Measurements from ENCODE around the gene SLC16A5. TPM values are rescaled to one million over a fixed set of nuclear protein-coding genes. Genes with fewer than 3 reads are reported as not detected.

SLC16A5 gene
- polyA plus RNA-seq, 3 donors, result 26.1 to 99.4 (median 27.0) TPM

DNA sequence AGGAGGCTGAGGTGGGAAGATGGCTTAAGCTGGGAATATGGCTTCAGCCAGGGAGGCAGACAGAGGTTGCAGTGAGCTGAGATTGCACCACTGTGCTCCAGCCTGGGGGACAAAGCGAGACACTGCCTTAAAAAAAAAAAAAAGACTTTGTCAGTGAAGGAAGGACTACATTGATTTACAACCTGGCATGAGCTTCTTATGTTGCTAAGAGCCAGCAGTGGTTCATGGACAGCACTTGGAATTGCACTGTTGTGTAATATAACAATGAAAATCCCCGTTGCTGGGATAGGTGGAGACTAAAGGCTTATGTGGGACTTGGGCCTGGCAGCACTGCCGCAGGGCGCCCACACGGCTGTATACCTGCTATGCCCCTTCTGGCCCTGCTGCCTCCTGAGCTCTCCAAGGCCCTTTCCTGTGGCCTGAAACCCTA lies 14.1 kb upstream of the SLC16A5 start:
- H3K4me2 ChIP-seq (replicated peaks; ENCODE audit: extremely low read depth, low read length, poor library complexity, severe bottlenecking), result no peak overlapping the region
- H3K9ac ChIP-seq (ENCODE audit: insufficient read depth, low read length, poor library complexity, severe bottlenecking), result no peak overlapping the region
- H3K27ac ChIP-seq (ENCODE audit: low read depth in 1 of 2, low read length in 2 of 2), result no peak overlapping the region
- H3K27ac Mint-ChIP-seq, result no peak overlapping the region
- no peak overlapping the region for H3K4me3 ChIP-seq (replicated peaks in 1 of 3; ENCODE audit: low read depth in 2 of 3, low read length in 3 of 3)
- H3K36me3 ChIP-seq (replicated peaks in 1 of 2; ENCODE audit: control insufficient read depth in 1 of 2, insufficient read depth in 2 of 2, low read length in 2 of 2), result no peaks in the 10 kb centered on the region
- no peak overlapping the region for H2AFZ ChIP-seq (ENCODE audit: insufficient read depth, low read depth, low read length, poor library complexity, severe bottlenecking)
- H3K36me3 Mint-ChIP-seq, result no peaks in the 10 kb centered on the region
- H3K4me1 Mint-ChIP-seq, result peaks cover 39% of the 10 kb centered on the region
- no peak overlapping the region for H3K4me3 Mint-ChIP-seq
- peaks cover 35 to 38% of the 10 kb centered on the region in 2 donors for H3K4me1 ChIP-seq (ENCODE audit: control insufficient read depth in 1 of 2, insufficient read depth in 2 of 2, low read length in 2 of 2)
- WGBS (ENCODE audit: insufficient coverage), result 92% methylated on average over 5 of the region's 5 CpGs
- no peaks in the 10 kb centered on the region for H4K20me1 ChIP-seq (ENCODE audit: insufficient read depth, low read length)
- TF ChIP-seq, protein P1, sequence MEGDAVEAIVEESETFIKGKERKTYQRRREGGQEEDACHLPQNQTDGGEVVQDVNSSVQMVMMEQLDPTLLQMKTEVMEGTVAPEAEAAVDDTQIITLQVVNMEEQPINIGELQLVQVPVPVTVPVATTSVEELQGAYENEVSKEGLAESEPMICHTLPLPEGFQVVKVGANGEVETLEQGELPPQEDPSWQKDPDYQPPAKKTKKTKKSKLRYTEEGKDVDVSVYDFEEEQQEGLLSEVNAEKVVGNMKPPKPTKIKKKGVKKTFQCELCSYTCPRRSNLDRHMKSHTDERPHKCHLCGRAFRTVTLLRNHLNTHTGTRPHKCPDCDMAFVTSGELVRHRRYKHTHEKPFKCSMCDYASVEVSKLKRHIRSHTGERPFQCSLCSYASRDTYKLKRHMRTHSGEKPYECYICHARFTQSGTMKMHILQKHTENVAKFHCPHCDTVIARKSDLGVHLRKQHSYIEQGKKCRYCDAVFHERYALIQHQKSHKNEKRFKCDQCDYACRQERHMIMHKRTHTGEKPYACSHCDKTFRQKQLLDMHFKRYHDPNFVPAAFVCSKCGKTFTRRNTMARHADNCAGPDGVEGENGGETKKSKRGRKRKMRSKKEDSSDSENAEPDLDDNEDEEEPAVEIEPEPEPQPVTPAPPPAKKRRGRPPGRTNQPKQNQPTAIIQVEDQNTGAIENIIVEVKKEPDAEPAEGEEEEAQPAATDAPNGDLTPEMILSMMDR (IDR thresholded peaks at IDR 0.05), result no peak
- H3K27me3 ChIP-seq (ENCODE audit: control insufficient read depth in 2 of 2, insufficient read depth in 2 of 2, low read length in 2 of 2), result no peaks in the 10 kb centered on the region
- no peaks in the 10 kb centered on the region for H3K79me2 ChIP-seq (ENCODE audit: insufficient read depth, low read length)
- intact Hi-C loops (cut with micrococcal nuclease), result no loop called here
- H3K9me3 Mint-ChIP-seq, result no peaks in the 10 kb centered on the region
- DNase-seq, result no peak
- no peaks in the 10 kb centered on the region for H3K9me3 ChIP-seq (replicated peaks in 1 of 2; ENCODE audit: control insufficient read depth in 1 of 2, insufficient read depth in 1 of 2, low read length in 2 of 2)
- no peaks in the 10 kb centered on the region for H3K27me3 Mint-ChIP-seq (ENCODE audit: low read depth in 3 of 3)

DNA sequence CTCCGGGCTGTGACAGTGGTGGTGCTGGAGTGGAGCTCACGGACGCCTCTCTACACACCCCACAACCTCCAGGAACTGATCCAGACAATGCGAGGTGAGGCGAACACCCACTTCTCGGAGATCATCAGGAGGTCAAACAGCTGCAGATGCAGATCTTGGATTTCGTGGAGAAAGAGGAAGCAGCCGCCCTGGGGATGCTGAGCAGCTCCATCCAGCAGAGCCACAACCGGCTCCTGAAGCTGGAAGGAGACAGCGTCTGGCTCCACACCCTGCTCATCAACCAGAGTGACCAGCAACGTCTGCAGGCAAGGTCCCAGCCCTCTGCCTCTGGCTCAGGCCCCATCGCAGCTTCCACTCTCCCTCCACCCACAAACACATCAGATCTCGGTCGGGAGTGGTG lies 13.2 kb upstream of the SLC16A5 start:
- Histone ChIP-seq H4K20me1 (ENCODE audit: insufficient read depth, low read length) (no peaks in the 10 kb centered on the region), H3K9me3 (replicated peaks in 1 of 2; ENCODE audit: control insufficient read depth in 1 of 2, insufficient read depth in 1 of 2, low read length in 2 of 2) (no peaks in the 10 kb centered on the region), H3K4me1 (ENCODE audit: control insufficient read depth in 1 of 2, insufficient read depth in 2 of 2, low read length in 2 of 2) (peaks cover 43 to 44% of the 10 kb centered on the region in 2 donors), H3K9ac (ENCODE audit: insufficient read depth, low read length, poor library complexity, severe bottlenecking) (no peak overlapping the region), H2AFZ (ENCODE audit: insufficient read depth, low read depth, low read length, poor library complexity, severe bottlenecking) (no peak overlapping the region), H3K4me2 (replicated peaks; ENCODE audit: extremely low read depth, low read length, poor library complexity, severe bottlenecking) (no peak overlapping the region), H3K27ac (ENCODE audit: low read depth in 1 of 2, low read length in 2 of 2) (no peak overlapping the region), H3K27me3 (ENCODE audit: control insufficient read depth in 2 of 2, insufficient read depth in 2 of 2, low read length in 2 of 2) (no peaks in the 10 kb centered on the region), H3K36me3 (replicated peaks in 1 of 2; ENCODE audit: control insufficient read depth in 1 of 2, insufficient read depth in 2 of 2, low read length in 2 of 2) (no peaks in the 10 kb centered on the region), H3K79me2 (ENCODE audit: insufficient read depth, low read length) (no peaks in the 10 kb centered on the region), H3K4me3 (replicated peaks in 1 of 3; ENCODE audit: low read depth in 2 of 3, low read length in 3 of 3) (no peak overlapping the region)
- Mint-ChIP-seq H3K4me1 (peaks cover 46% of the 10 kb centered on the region), H3K27ac (peak overlapping the region in 1 of 7 donors; percentile 41), H3K9me3 (no peaks in the 10 kb centered on the region), H3K27me3 (ENCODE audit: low read depth in 3 of 3) (no peaks in the 10 kb centered on the region), H3K4me3 (no peak overlapping the region), H3K36me3 (no peaks in the 10 kb centered on the region)
- no peak for DNase-seq
- intact Hi-C loops (cut with micrococcal nuclease), result no loop called here
- WGBS (ENCODE audit: insufficient coverage), result 84% methylated on average over 10 of the region's 14 CpGs
- TF ChIP-seq, protein P1 (IDR thresholded peaks at IDR 0.05), result no peak

Data from CD14-positive monocyte (primary cell).